Measurements from ENCODE around the gene DONSON.

Gene DONSON

DNA sequence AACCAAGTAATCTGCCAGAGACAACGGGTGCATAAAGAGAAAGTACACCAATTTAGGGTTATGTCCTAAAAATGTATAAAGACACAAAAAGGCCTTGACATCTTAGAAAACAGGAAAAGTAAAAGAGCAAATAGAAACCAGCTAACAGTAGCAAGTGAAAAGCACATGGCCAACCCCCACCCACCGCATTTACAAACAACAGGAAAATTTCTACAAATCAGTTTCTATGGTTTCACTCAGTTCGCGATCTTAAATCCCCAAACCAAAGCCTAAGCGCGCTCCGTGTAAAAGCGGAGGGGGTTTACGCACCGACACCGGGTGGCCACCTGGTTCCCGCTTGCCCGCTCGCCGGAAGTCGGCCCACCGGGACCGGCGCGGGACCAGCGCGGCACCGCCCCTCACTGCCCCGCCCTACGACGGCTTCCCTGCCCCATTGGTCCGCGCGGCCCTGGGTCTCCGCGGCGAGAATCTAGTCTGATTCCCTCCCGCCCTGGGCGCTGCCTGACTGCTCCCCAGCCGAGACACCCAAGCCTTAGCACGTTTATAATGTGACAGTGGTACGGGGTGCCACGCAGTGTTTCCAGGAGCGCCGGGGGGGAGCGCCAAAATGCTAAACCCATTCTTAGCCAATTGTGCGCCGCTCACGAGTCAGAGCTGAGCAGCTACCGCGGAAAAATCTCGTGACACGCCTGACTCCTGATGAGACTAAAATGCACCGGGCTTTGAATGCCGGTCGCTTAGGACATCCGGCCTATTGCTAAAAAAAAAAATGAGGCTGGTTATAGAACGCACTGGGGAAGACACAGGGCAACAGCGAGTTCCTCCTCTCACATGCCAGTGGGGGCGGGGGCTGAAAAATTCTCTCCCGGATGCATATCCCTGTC lies 46.5 kb downstream of the DONSON start, which contains the start of gene GART (continued):
- TF ChIP-seq, protein P1, sequence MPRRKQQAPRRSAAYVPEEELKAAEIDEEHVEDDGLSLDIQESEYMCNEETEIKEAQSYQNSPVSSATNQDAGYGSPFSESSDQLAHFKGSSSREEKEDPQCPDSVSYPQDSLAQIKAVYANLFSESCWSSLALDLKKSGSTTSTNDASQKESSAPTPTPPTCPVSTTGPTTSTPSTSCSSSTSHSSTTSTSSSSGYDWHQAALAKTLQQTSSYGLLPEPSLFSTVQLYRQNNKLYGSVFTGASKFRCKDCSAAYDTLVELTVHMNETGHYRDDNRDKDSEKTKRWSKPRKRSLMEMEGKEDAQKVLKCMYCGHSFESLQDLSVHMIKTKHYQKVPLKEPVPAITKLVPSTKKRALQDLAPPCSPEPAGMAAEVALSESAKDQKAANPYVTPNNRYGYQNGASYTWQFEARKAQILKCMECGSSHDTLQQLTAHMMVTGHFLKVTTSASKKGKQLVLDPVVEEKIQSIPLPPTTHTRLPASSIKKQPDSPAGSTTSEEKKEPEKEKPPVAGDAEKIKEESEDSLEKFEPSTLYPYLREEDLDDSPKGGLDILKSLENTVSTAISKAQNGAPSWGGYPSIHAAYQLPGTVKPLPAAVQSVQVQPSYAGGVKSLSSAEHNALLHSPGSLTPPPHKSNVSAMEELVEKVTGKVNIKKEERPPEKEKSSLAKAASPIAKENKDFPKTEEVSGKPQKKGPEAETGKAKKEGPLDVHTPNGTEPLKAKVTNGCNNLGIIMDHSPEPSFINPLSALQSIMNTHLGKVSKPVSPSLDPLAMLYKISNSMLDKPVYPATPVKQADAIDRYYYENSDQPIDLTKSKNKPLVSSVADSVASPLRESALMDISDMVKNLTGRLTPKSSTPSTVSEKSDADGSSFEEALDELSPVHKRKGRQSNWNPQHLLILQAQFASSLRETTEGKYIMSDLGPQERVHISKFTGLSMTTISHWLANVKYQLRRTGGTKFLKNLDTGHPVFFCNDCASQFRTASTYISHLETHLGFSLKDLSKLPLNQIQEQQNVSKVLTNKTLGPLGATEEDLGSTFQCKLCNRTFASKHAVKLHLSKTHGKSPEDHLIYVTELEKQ (tag by site-specific recombination; IDR thresholded peaks at IDR 0.05; ENCODE audit: borderline replicate concordance): 0 out of 2 replicates have a peak, but pooled peaks have one; percentile 44
- TF ChIP-seq KLF7 (tag by site-specific recombination; IDR thresholded peaks at IDR 0.05; ENCODE audit: borderline replicate concordance) (peak; percentile 87), PRDM1 (tag by site-specific recombination; IDR thresholded peaks at IDR 0.05) (peak; percentile 97), ZNF76 (tag by site-specific recombination; IDR thresholded peaks at IDR 0.05; ENCODE audit: borderline replicate concordance, low read depth) (peak; percentile 33; the same call in 1 of the 2 replicates), ZNF423 (tag by site-specific recombination; IDR thresholded peaks at IDR 0.05) (no peak; the same call in 1 of the 2 replicates), ZNF596 (tag by site-specific recombination; IDR thresholded peaks at IDR 0.05) (no peak), KLF9 (tag by site-specific recombination; IDR thresholded peaks at IDR 0.05; ENCODE audit: low read depth) (peak; percentile 96), ZBTB8A (tag by site-specific recombination; IDR thresholded peaks at IDR 0.05) (no peak), KLF16 (tag by site-specific recombination; IDR thresholded peaks at IDR 0.05) (peak; percentile 70), FEZF1 (tag by site-specific recombination; IDR thresholded peaks at IDR 0.05) (no peak), ZNF248 (tag by site-specific recombination; IDR thresholded peaks at IDR 0.05) (no peak), ZNF426 (tag by site-specific recombination; IDR thresholded peaks at IDR 0.05) (0 out of 2 replicates have a peak, but pooled peaks have one; percentile 8), ZNF341 (tag by site-specific recombination; IDR thresholded peaks at IDR 0.05; ENCODE audit: low read depth) (peak; percentile 62; the same call in 1 of the 2 replicates), ZXDB (tag by site-specific recombination; IDR thresholded peaks at IDR 0.05) (peak; percentile 96), ZNF544 (tag by site-specific recombination; IDR thresholded peaks at IDR 0.05) (no peak), ZNF561 (tag by site-specific recombination; IDR thresholded peaks at IDR 0.05; ENCODE audit: borderline replicate concordance) (peak; percentile 75), ZNF707 (tag by site-specific recombination; IDR thresholded peaks at IDR 0.05) (0 out of 2 replicates have a peak, but pooled peaks have one; percentile 34), KLF8 (tag by site-specific recombination; IDR thresholded peaks at IDR 0.05) (peak; percentile 91), ZNF2 (tag by site-specific recombination; IDR thresholded peaks at IDR 0.05) (0 out of 2 replicates have a peak, but pooled peaks have one; percentile 20), WT1 (tag by site-specific recombination; IDR thresholded peaks at IDR 0.05) (peak; percentile 37), ZNF184 (tag by site-specific recombination; IDR thresholded peaks at IDR 0.05) (peak; percentile 60; the same call in 1 of the 2 replicates), ZNF239 (tag by site-specific recombination; IDR thresholded peaks at IDR 0.05) (0 out of 2 replicates have a peak, but pooled peaks have one; percentile 20), ZNF777 (tag by site-specific recombination; IDR thresholded peaks at IDR 0.05; ENCODE audit: borderline replicate concordance) (no peak), ZNF202 (tag by site-specific recombination; IDR thresholded peaks at IDR 0.05; ENCODE audit: borderline replicate concordance) (no peak)
- TF ChIP-seq, protein P2, sequence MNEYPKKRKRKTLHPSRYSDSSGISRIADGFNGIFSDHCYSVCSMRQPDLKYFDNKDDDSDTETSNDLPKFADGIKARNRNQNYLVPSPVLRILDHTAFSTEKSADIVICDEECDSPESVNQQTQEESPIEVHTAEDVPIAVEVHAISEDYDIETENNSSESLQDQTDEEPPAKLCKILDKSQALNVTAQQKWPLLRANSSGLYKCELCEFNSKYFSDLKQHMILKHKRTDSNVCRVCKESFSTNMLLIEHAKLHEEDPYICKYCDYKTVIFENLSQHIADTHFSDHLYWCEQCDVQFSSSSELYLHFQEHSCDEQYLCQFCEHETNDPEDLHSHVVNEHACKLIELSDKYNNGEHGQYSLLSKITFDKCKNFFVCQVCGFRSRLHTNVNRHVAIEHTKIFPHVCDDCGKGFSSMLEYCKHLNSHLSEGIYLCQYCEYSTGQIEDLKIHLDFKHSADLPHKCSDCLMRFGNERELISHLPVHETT (tag by site-specific recombination; IDR thresholded peaks at IDR 0.05): peak; percentile 17
- TF ChIP-seq, protein P3, sequence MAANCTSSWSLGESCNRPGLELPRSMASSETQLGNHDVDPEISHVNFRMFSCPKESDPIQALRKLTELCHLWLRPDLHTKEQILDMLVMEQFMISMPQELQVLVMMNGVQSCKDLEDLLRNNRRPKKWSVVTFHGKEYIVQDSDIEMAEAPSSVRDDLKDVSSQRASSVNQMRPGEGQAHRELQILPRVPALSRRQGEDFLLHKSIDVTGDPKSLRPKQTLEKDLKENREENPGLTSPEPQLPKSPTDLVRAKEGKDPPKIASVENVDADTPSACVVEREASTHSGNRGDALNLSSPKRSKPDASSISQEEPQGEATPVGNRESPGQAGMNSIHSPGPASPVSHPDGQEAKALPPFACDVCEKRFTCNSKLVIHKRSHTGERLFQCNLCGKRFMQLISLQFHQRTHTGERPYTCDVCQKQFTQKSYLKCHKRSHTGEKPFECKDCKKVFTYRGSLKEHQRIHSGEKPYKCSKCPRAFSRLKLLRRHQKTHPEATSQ (tag by site-specific recombination; IDR thresholded peaks at IDR 0.05): peak; percentile 48
- TF ChIP-seq, protein P4, sequence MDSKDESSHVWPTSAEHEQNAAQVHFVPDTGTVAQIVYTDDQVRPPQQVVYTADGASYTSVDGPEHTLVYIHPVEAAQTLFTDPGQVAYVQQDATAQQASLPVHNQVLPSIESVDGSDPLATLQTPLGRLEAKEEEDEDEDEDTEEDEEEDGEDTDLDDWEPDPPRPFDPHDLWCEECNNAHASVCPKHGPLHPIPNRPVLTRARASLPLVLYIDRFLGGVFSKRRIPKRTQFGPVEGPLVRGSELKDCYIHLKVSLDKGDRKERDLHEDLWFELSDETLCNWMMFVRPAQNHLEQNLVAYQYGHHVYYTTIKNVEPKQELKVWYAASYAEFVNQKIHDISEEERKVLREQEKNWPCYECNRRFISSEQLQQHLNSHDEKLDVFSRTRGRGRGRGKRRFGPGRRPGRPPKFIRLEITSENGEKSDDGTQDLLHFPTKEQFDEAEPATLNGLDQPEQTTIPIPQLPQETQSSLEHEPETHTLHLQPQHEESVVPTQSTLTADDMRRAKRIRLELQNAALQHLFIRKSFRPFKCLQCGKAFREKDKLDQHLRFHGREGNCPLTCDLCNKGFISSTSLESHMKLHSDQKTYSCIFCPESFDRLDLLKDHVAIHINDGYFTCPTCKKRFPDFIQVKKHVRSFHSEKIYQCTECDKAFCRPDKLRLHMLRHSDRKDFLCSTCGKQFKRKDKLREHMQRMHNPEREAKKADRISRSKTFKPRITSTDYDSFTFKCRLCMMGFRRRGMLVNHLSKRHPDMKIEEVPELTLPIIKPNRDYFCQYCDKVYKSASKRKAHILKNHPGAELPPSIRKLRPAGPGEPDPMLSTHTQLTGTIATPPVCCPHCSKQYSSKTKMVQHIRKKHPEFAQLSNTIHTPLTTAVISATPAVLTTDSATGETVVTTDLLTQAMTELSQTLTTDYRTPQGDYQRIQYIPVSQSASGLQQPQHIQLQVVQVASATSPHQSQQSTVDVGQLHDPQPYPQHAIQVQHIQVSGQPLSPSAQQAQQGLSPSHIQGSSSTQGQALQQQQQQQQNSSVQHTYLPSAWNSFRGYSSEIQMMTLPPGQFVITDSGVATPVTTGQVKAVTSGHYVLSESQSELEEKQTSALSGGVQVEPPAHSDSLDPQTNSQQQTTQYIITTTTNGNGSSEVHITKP (tag by site-specific recombination; IDR thresholded peaks at IDR 0.05): peak; percentile 46
- TF ChIP-seq, protein P5, sequence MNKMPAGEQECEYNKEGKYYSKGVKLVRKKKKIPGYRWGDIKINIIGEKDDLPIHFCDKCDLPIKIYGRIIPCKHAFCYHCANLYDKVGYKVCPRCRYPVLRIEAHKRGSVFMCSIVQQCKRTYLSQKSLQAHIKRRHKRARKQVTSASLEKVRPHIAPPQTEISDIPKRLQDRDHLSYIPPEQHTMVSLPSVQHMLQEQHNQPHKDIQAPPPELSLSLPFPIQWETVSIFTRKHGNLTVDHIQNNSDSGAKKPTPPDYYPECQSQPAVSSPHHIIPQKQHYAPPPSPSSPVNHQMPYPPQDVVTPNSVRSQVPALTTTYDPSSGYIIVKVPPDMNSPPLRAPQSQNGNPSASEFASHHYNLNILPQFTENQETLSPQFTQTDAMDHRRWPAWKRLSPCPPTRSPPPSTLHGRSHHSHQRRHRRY (tag by site-specific recombination; IDR thresholded peaks at IDR 0.05): no peak

Measured in HEK293 (cell line).